HPDE6-E6E7 (cell line): ENCODE results near the gene PCED1B.

Source experiments
- DNase-seq: peaks from one replicate; pipeline ENCODE4 v3.0.0; 2011; ENCODE audit warnings: missing footprints; ENCODE audit errors: extremely low spot score

The PCED1B gene

GRCh38 chr12:47120736-47121135, 41.3 kb downstream of the PCED1B start:
- no peak for DNase-seq

GRCh38 chr12:47121146-47121545, 41.7 kb downstream of the PCED1B start:
- DNase-seq = peak; percentile 17

GRCh38 chr12:47122602-47123001, 43.2 kb downstream of the PCED1B start:
- DNase-seq = no peak

- no peak for DNase-seq
Observed at GRCh38 chr12:47123730-47124129, 44.3 kb downstream of the PCED1B start.

GRCh38 chr12:47124451-47124850, 45.0 kb downstream of the PCED1B start:
- DNase-seq = no peak

GRCh38 chr12:47126246-47126645, 46.8 kb downstream of the PCED1B start:
- no peak for DNase-seq

- DNase-seq = no peak
Observed at GRCh38 chr12:47131011-47131410, 51.6 kb downstream of the PCED1B start.

GRCh38 chr12:47134005-47134404, 54.6 kb downstream of the PCED1B start:
- no peak for DNase-seq

GRCh38 chr12:47135578-47135977, 56.2 kb downstream of the PCED1B start:
- no peak for DNase-seq

GRCh38 chr12:47139000-47139681, 59.7 kb downstream of the PCED1B start:
- DNase-seq = no peak

GRCh38 chr12:47141459-47141858, 62.0 kb downstream of the PCED1B start:
- no peak for DNase-seq

GRCh38 chr12:47144769-47145168, 65.3 kb downstream of the PCED1B start:
- DNase-seq = no peak

GRCh38 chr12:47145188-47145587, 65.8 kb downstream of the PCED1B start:
- no peak for DNase-seq

GRCh38 chr12:47147739-47148138, 68.3 kb downstream of the PCED1B start:
- no peak for DNase-seq

GRCh38 chr12:47149146-47149545, 69.7 kb downstream of the PCED1B start:
- no peak for DNase-seq

GRCh38 chr12:47152095-47152494, 72.7 kb downstream of the PCED1B start:
- DNase-seq = no peak

GRCh38 chr12:47155457-47156166, 76.2 kb downstream of the PCED1B start:
- no peak for DNase-seq

GRCh38 chr12:47156167-47156736, 76.8 kb downstream of the PCED1B start:
- no peak for DNase-seq

- no peak for DNase-seq
Observed at GRCh38 chr12:47158792-47159191, 79.4 kb downstream of the PCED1B start.

- DNase-seq = no peak
Observed at GRCh38 chr12:47159348-47159747, 79.9 kb downstream of the PCED1B start.

GRCh38 chr12:47160316-47161244, 81.2 kb downstream of the PCED1B start:
- no peak for DNase-seq

GRCh38 chr12:47164116-47164515, 84.7 kb downstream of the PCED1B start:
- no peak for DNase-seq
